ENCODE measurements around the gene CAPN2.
A peak's percentile ranks its signal among the peaks of the same experiment; 100 is the strongest.

CAPN2 gene

GRCh38 chr1:223702735-223703667 is 9.3 kb upstream of the CAPN2 start:
- DNase-seq = no peak

- DNase-seq = no peak
Observed at GRCh38 chr1:223703668-223704013, 8.7 kb upstream of the CAPN2 start.

- DNase-seq = no peak
Observed at GRCh38 chr1:223704921-223705878, 7.1 kb upstream of the CAPN2 start.

GRCh38 chr1:223706077-223706973 is 6.0 kb upstream of the CAPN2 start:
- peak; percentile 56 to 66 for DNase-seq

- DNase-seq = peak; percentile 81 to 89
Observed at GRCh38 chr1:223707256-223708000, 4.9 kb upstream of the CAPN2 start.

- peak; percentile 66 to 78 for DNase-seq
Observed at GRCh38 chr1:223708001-223708359, 4.4 kb upstream of the CAPN2 start.

- no peak for DNase-seq
Observed at GRCh38 chr1:223708651-223709268, 3.6 kb upstream of the CAPN2 start.

- DNase-seq = no peak
Observed at GRCh38 chr1:223709598-223709997, 2.7 kb upstream of the CAPN2 start.

GRCh38 chr1:223710179-223711133 is 1.9 kb upstream of the CAPN2 start:
- DNase-seq = no peak

GRCh38 chr1:223711173-223711572 is 1.2 kb upstream of the CAPN2 start:
- no peak for DNase-seq

GRCh38 chr1:223711747-223712193 is 569 bp upstream of the CAPN2 start:
- DNase-seq = no peak

GRCh38 chr1:223712850-223713474 is 623 bp downstream of the CAPN2 start:
- no peak for DNase-seq

- no peak for DNase-seq
Observed at GRCh38 chr1:223713546-223714420, 1.4 kb downstream of the CAPN2 start.

- no peak for DNase-seq
Observed at GRCh38 chr1:223714421-223714724, 2.0 kb downstream of the CAPN2 start.

GRCh38 chr1:223714849-223715603 is 2.7 kb downstream of the CAPN2 start:
- no peak for DNase-seq

GRCh38 chr1:223715604-223716172 is 3.3 kb downstream of the CAPN2 start:
- DNase-seq = no peak

GRCh38 chr1:223716302-223716862 is 4.0 kb downstream of the CAPN2 start:
- no peak for DNase-seq
